Activated T-helper 1 cell treated with anti-CD3 and anti-CD28 coated beads, Interleukin-12 subunit alpha, Interleukin-12 subunit beta, Interleukin-2, Interleukin-4 antibody, amounts not matched to agents 30 ng/mL and 10 ng/mL and 1 ng/mL, durations not matched to agents 14 hours and 24 hours and 36 hours (primary cell): ENCODE results near the gene EPB41L1. TPM values are rescaled to one million over a fixed set of nuclear protein-coding genes. Genes with fewer than 3 reads are reported as not detected.

Experiments
- DNase-seq: peaks from one replicate; pipeline ENCODE4 v3.0.0; 2021; ENCODE audit warnings: low spot score
- H3K27ac Mint-ChIP-seq: one replicate; pipeline ENCODE4 v1.8.0; 2021; ENCODE audit warnings: mild to moderate bottlenecking, mixed read lengths
- H3K27me3 Mint-ChIP-seq: one replicate; pipeline ENCODE4 v1.8.0; 2022; ENCODE audit warnings: mild to moderate bottlenecking, moderate library complexity, mixed read lengths; ENCODE audit not compliant: insufficient read depth
- H3K36me3 Mint-ChIP-seq: one replicate; pipeline ENCODE4 v1.8.0; 2021; ENCODE audit warnings: low read depth, mixed read lengths
- H3K4me1 Mint-ChIP-seq: one replicate; pipeline ENCODE4 v1.8.0; 2021; ENCODE audit warnings: low read depth, mixed read lengths
- H3K4me3 Mint-ChIP-seq: one replicate; pipeline ENCODE4 v1.8.0; 2021; ENCODE audit warnings: mild to moderate bottlenecking, moderate library complexity, mixed read lengths
- H3K9me3 Mint-ChIP-seq: one replicate; pipeline ENCODE4 v1.8.0; 2021; ENCODE audit warnings: mixed read lengths
- intact Hi-C: fragments of 100-400 bp; cut with micrococcal nuclease; formaldehyde crosslinking; loops from one replicate; pipeline ENCODE4 v1.15.1; 2024
- total RNA-seq: library from RNA; stranded (reverse); gene quantifications from 2 replicates; pipeline ENCODE4 v1.2.3, GENCODE V29; 2022

The EPB41L1 gene
- total RNA-seq, 1 donor from 2014 or later = 0.23 TPM

GRCh38 chr20:36281785-36282380 lies 127.3 kb downstream of the EPB41L1 start:
- no peak overlapping the region for H3K4me3 Mint-ChIP-seq
- H3K27me3 Mint-ChIP-seq = peaks cover 12% of the 10 kb centered on the region
- H3K36me3 Mint-ChIP-seq = no peaks in the 10 kb centered on the region
- no peak for DNase-seq
- H3K27ac Mint-ChIP-seq = no peak overlapping the region
- intact Hi-C loops = no loop called here
- H3K9me3 Mint-ChIP-seq = no peaks in the 10 kb centered on the region
- no peaks in the 10 kb centered on the region for H3K4me1 Mint-ChIP-seq

Other genes starting within 250 kb of the EPB41L1 start
- 39.7 and 41.2 TPM in 2 replicates for gene SCAND1, start 200.2 kb upstream of the EPB41L1 start, total RNA-seq
- 3.3 and 6.1 TPM in 2 replicates for gene CNBD2, start 186.2 kb upstream of the EPB41L1 start, total RNA-seq
- 33.3 and 36.7 TPM in 2 replicates for gene AAR2, start 81.7 kb downstream of the EPB41L1 start, total RNA-seq
- gene DLGAP4, start 151.6 kb downstream of the EPB41L1 start, total RNA-seq = 23.9 and 25.7 TPM in 2 replicates